Activated CD8-positive, alpha-beta memory T cell treated with anti-CD3 and anti-CD28 coated beads, Interleukin-2, amount 10 ng/mL, durations not matched to agents 7 days and 5 days (primary cell): Measurements from ENCODE around the gene CLCN4. TPM values are rescaled to one million over a fixed set of nuclear protein-coding genes. Genes with fewer than 3 reads are reported as not detected.

ENCODE experiments used
- ATAC-seq: fragments of 150-1000 bp; cut with Tn5 transposase; one replicate; pipeline ENCODE4 v1.10.0; 2021; ENCODE audit warnings: moderate library complexity
- CTCF ChIA-PET: fragments of 350-600 bp; sonication (Branson Sonifier 250); formaldehyde crosslinking; loops from one replicate; lab custom pipeline; 2021; ENCODE audit warnings: antibody characterized with exemption; lab: Charles Lee
- DNase-seq: peaks from one replicate; pipeline ENCODE4 v3.0.0-alpha.2; 2020
- H3K27ac Mint-ChIP-seq: one replicate; pipeline ENCODE4 v1.8.0; 2021; ENCODE audit warnings: mild to moderate bottlenecking, mixed read lengths
- H3K27me3 Mint-ChIP-seq: one replicate; pipeline ENCODE4 v1.8.0; 2021; ENCODE audit warnings: mixed read lengths
- H3K36me3 Mint-ChIP-seq: one replicate; pipeline ENCODE4 v1.8.0; 2021; ENCODE audit warnings: mild to moderate bottlenecking, mixed read lengths
- H3K4me1 Mint-ChIP-seq: one replicate; pipeline ENCODE4 v1.8.0; 2021; ENCODE audit warnings: mixed read lengths
- H3K4me3 Mint-ChIP-seq: one replicate; pipeline ENCODE4 v1.8.0; 2021; ENCODE audit warnings: mild to moderate bottlenecking, moderate library complexity, mixed read lengths
- H3K9me3 Mint-ChIP-seq: one replicate; pipeline ENCODE4 v1.8.0; 2022; ENCODE audit warnings: low read depth, mixed read lengths
- total RNA-seq, 2 experiments: library from RNA; stranded (reverse); gene quantifications; one replicate each; pipeline ENCODE4 v1.2.3, GENCODE V29; 2021

CLCN4 gene
- total RNA-seq, 2 experiments from 2014 or later = 0.03 to 0.16 TPM

- H3K36me3 Mint-ChIP-seq = peaks cover 22% of the 10 kb centered on the region
- H3K4me1 Mint-ChIP-seq = peaks cover 24% of the 10 kb centered on the region
- H3K27me3 Mint-ChIP-seq = no peaks in the 10 kb centered on the region
- ATAC-seq = peak; percentile 63
- CTCF ChIA-PET = interaction anchor here (0.6 to 4.0 kb wide), 30 partner anchors 9 to 242 kb away, joined by 3 to 37 read pairs (median 5); no protein-coding TSS in a partner anchor
- no peaks in the 10 kb centered on the region for H3K9me3 Mint-ChIP-seq
- peak; percentile 76 for DNase-seq
- H3K27ac Mint-ChIP-seq = peak overlapping the region; percentile 23
- no peak overlapping the region for H3K4me3 Mint-ChIP-seq
Observed at GRCh38 chrX:10119399-10119990, 37.3 kb upstream of the CLCN4 start.

- Mint-ChIP-seq H3K27ac (no peak overlapping the region), H3K4me3 (no peak overlapping the region), H3K4me1 (peaks cover 22% of the 10 kb centered on the region), H3K27me3 (no peaks in the 10 kb centered on the region), H3K36me3 (peaks cover 22% of the 10 kb centered on the region), H3K9me3 (no peaks in the 10 kb centered on the region)
- CTCF ChIA-PET = interaction anchor here (0.8 to 4.0 kb wide), 22 partner anchors 10 to 231 kb away, joined by 3 to 37 read pairs (median 6); no protein-coding TSS in a partner anchor
- no peak for ATAC-seq
- DNase-seq = no peak
Observed at GRCh38 chrX:10120331-10120730, 36.4 kb upstream of the CLCN4 start.

- no peak overlapping the region for H3K4me3 Mint-ChIP-seq
- no peak overlapping the region for H3K27ac Mint-ChIP-seq
- ATAC-seq = no peak
- H3K4me1 Mint-ChIP-seq = peaks cover 22% of the 10 kb centered on the region
- H3K27me3 Mint-ChIP-seq = no peaks in the 10 kb centered on the region
- H3K36me3 Mint-ChIP-seq = peaks cover 22% of the 10 kb centered on the region
- DNase-seq = no peak
- CTCF ChIA-PET = interaction anchor here (1.6 to 4.0 kb wide), 9 partner anchors 13 to 133 kb away, joined by 3 to 37 read pairs (median 10); no protein-coding TSS in a partner anchor
- H3K9me3 Mint-ChIP-seq = no peaks in the 10 kb centered on the region
Observed at GRCh38 chrX:10120828-10121227, 35.9 kb upstream of the CLCN4 start.

- no peaks in the 10 kb centered on the region for H3K27me3 Mint-ChIP-seq
- H3K36me3 Mint-ChIP-seq = peaks cover 19% of the 10 kb centered on the region
- H3K27ac Mint-ChIP-seq = no peak overlapping the region
- ATAC-seq = peak; percentile 32
- CTCF ChIA-PET = interaction anchor here (0.6 to 1.5 kb wide), 2 partner anchors 9 to 10 kb away, joined by 3 to 4 read pairs; no protein-coding TSS in a partner anchor
- H3K4me1 Mint-ChIP-seq = peaks cover 20% of the 10 kb centered on the region
- DNase-seq = no peak
- H3K4me3 Mint-ChIP-seq = no peak overlapping the region
- H3K9me3 Mint-ChIP-seq = no peaks in the 10 kb centered on the region
Observed at GRCh38 chrX:10121787-10122186, 35.0 kb upstream of the CLCN4 start.

GRCh38 chrX:10124506-10125247 is 32.1 kb upstream of the CLCN4 start:
- H3K4me1 Mint-ChIP-seq = peaks cover 14% of the 10 kb centered on the region
- no peak overlapping the region for H3K27ac Mint-ChIP-seq
- peaks cover 10% of the 10 kb centered on the region for H3K36me3 Mint-ChIP-seq
- CTCF ChIA-PET = no interaction called here
- no peaks in the 10 kb centered on the region for H3K27me3 Mint-ChIP-seq
- no peak overlapping the region for H3K4me3 Mint-ChIP-seq
- no peak for ATAC-seq
- no peaks in the 10 kb centered on the region for H3K9me3 Mint-ChIP-seq
- no peak for DNase-seq

GRCh38 chrX:10125248-10125615 is 31.5 kb upstream of the CLCN4 start:
- ATAC-seq (no peak), DNase-seq (no peak)
- Mint-ChIP-seq H3K4me3 (no peak overlapping the region), H3K4me1 (peaks cover 14% of the 10 kb centered on the region), H3K9me3 (no peaks in the 10 kb centered on the region), H3K27me3 (no peaks in the 10 kb centered on the region), H3K27ac (no peak overlapping the region), H3K36me3 (peaks cover 10% of the 10 kb centered on the region)
- CTCF ChIA-PET = no interaction called here

GRCh38 chrX:10126044-10126443 is 30.7 kb upstream of the CLCN4 start:
- peaks cover 10% of the 10 kb centered on the region for H3K4me1 Mint-ChIP-seq
- ATAC-seq (no peak), DNase-seq (no peak)
- CTCF ChIA-PET = no interaction called here
- H3K9me3 Mint-ChIP-seq = no peaks in the 10 kb centered on the region
- peaks cover 10% of the 10 kb centered on the region for H3K36me3 Mint-ChIP-seq
- H3K4me3 Mint-ChIP-seq = no peak overlapping the region
- H3K27ac Mint-ChIP-seq = no peak overlapping the region
- H3K27me3 Mint-ChIP-seq = no peaks in the 10 kb centered on the region

GRCh38 chrX:10126834-10127233 is 29.9 kb upstream of the CLCN4 start:
- H3K27me3 Mint-ChIP-seq = no peaks in the 10 kb centered on the region
- DNase-seq (no peak), ATAC-seq (no peak)
- H3K4me1 Mint-ChIP-seq = peaks cover 2% of the 10 kb centered on the region
- CTCF ChIA-PET = no interaction called here
- peaks cover 6% of the 10 kb centered on the region for H3K36me3 Mint-ChIP-seq
- no peaks in the 10 kb centered on the region for H3K9me3 Mint-ChIP-seq
- H3K4me3 Mint-ChIP-seq = no peak overlapping the region
- H3K27ac Mint-ChIP-seq = no peak overlapping the region

GRCh38 chrX:10128386-10128785 is 28.4 kb upstream of the CLCN4 start:
- H3K27ac Mint-ChIP-seq = no peak overlapping the region
- H3K27me3 Mint-ChIP-seq = no peaks in the 10 kb centered on the region
- peaks cover 6% of the 10 kb centered on the region for H3K36me3 Mint-ChIP-seq
- H3K4me3 Mint-ChIP-seq = no peak overlapping the region
- H3K4me1 Mint-ChIP-seq = no peaks in the 10 kb centered on the region
- ATAC-seq (no peak), DNase-seq (no peak)
- H3K9me3 Mint-ChIP-seq = no peaks in the 10 kb centered on the region
- CTCF ChIA-PET = interaction anchor here (0.5 kb wide), 1 partner anchor 242 kb away, joined by 3 read pairs; no protein-coding TSS in a partner anchor

GRCh38 chrX:10129229-10129628 is 27.5 kb upstream of the CLCN4 start:
- no peak overlapping the region for H3K27ac Mint-ChIP-seq
- ATAC-seq = no peak
- H3K4me1 Mint-ChIP-seq = no peaks in the 10 kb centered on the region
- no peaks in the 10 kb centered on the region for H3K9me3 Mint-ChIP-seq
- no peak overlapping the region for H3K4me3 Mint-ChIP-seq
- CTCF ChIA-PET = no interaction called here
- DNase-seq = no peak
- peaks cover 9% of the 10 kb centered on the region for H3K36me3 Mint-ChIP-seq
- H3K27me3 Mint-ChIP-seq = no peaks in the 10 kb centered on the region

GRCh38 chrX:10130354-10130753 is 26.4 kb upstream of the CLCN4 start:
- DNase-seq (no peak), ATAC-seq (no peak)
- peaks cover 9% of the 10 kb centered on the region for H3K36me3 Mint-ChIP-seq
- H3K9me3 Mint-ChIP-seq = no peaks in the 10 kb centered on the region
- H3K27me3 Mint-ChIP-seq = no peaks in the 10 kb centered on the region
- CTCF ChIA-PET = no interaction called here
- no peaks in the 10 kb centered on the region for H3K4me1 Mint-ChIP-seq
- H3K4me3 Mint-ChIP-seq = no peak overlapping the region
- no peak overlapping the region for H3K27ac Mint-ChIP-seq

- DNase-seq = no peak
- CTCF ChIA-PET = no interaction called here
- Mint-ChIP-seq H3K27me3 (no peaks in the 10 kb centered on the region), H3K9me3 (no peaks in the 10 kb centered on the region), H3K27ac (no peak overlapping the region), H3K4me1 (no peaks in the 10 kb centered on the region), H3K4me3 (no peak overlapping the region), H3K36me3 (peaks cover 3% of the 10 kb centered on the region)
- no peak for ATAC-seq
Observed at GRCh38 chrX:10133980-10134676, 22.6 kb upstream of the CLCN4 start.

GRCh38 chrX:10134921-10135320 is 21.9 kb upstream of the CLCN4 start:
- H3K27me3 Mint-ChIP-seq = no peaks in the 10 kb centered on the region
- no peaks in the 10 kb centered on the region for H3K4me1 Mint-ChIP-seq
- ATAC-seq (no peak), DNase-seq (no peak)
- H3K9me3 Mint-ChIP-seq = no peaks in the 10 kb centered on the region
- no peak overlapping the region for H3K27ac Mint-ChIP-seq
- CTCF ChIA-PET = no interaction called here
- H3K4me3 Mint-ChIP-seq = no peak overlapping the region
- peaks cover 3% of the 10 kb centered on the region for H3K36me3 Mint-ChIP-seq
